RWPE2 (cell line): ENCODE results near the gene CCSER1.

Experiments used
- ATAC-seq: fragments of 200-7000 bp; cut with Tn5 transposase; 3 replicates; pipeline ENCODE4 v1.9.1; 2021; ENCODE audit warnings: low read depth
- DNase-seq: peaks from one replicate; pipeline ENCODE4 v3.0.0-alpha.2; 2020; ENCODE audit warnings: low spot score
- H3K27ac ChIP-seq: fragments of 450-650 bp; 2 replicates; pipeline ENCODE4 v1.5.1; 2017; ENCODE audit warnings: mild to moderate bottlenecking; ENCODE audit not compliant: poor library complexity, severe bottlenecking
- H3K27me3 ChIP-seq: fragments of 250-450 bp; sonication (Bioruptor Pico); 2 replicates; pipeline ENCODE4 v1.5.1; 2021; ENCODE audit warnings: mild to moderate bottlenecking, moderate library complexity; ENCODE audit not compliant: insufficient read depth, poor library complexity, severe bottlenecking
- H3K36me3 ChIP-seq: fragments of 250-450 bp; sonication (Bioruptor Pico); 2 replicates; pipeline ENCODE4 v1.5.1; 2020; ENCODE audit warnings: low read depth, mild to moderate bottlenecking, moderate library complexity
- H3K4me1 ChIP-seq: fragments of 250-450 bp; sonication (Bioruptor Pico); 2 replicates; pipeline ENCODE4 v1.5.1; 2021; ENCODE audit warnings: mild to moderate bottlenecking, moderate library complexity; ENCODE audit not compliant: insufficient read depth, poor library complexity, severe bottlenecking
- H3K4me3 ChIP-seq: fragments of 250-450 bp; sonication (Bioruptor Pico); 2 replicates; pipeline ENCODE4 v1.5.1; 2021; ENCODE audit warnings: mild to moderate bottlenecking, moderate library complexity; ENCODE audit not compliant: severe bottlenecking
- H3K9me3 ChIP-seq: fragments of 250-450 bp; sonication (Bioruptor Pico); 2 replicates; pipeline ENCODE4 v1.5.1; 2021; ENCODE audit warnings: mild to moderate bottlenecking, moderate library complexity; ENCODE audit not compliant: severe bottlenecking
- CTCF ChIP-seq: fragments of 450-650 bp; IDR thresholded peaks from one replicate; pipeline ENCODE4 v1.5.1; 2017; ENCODE audit warnings: mild to moderate bottlenecking, moderate library complexity; ENCODE audit not compliant: poor library complexity, severe bottlenecking

The CCSER1 gene

GRCh38 chr4:91116861-91117260 lies 989.7 kb downstream of the CCSER1 start:
- H3K4me3 ChIP-seq = no peak overlapping the region
- ATAC-seq = 0 out of 3 replicates have a peak, but pooled peaks have one; percentile 46
- TF ChIP-seq CTCF = peak; percentile 70
- H3K36me3 ChIP-seq = no peaks in the 10 kb centered on the region
- no peak for DNase-seq
- H3K27me3 ChIP-seq = no peaks in the 10 kb centered on the region
- H3K9me3 ChIP-seq = no peaks in the 10 kb centered on the region
- no peaks in the 10 kb centered on the region for H3K4me1 ChIP-seq
- no peak overlapping the region for H3K27ac ChIP-seq

GRCh38 chr4:91118597-91118996 lies 991.4 kb downstream of the CCSER1 start:
- Histone ChIP-seq H3K27ac (no peak overlapping the region), H3K4me1 (no peaks in the 10 kb centered on the region), H3K36me3 (no peaks in the 10 kb centered on the region), H3K27me3 (no peaks in the 10 kb centered on the region), H3K9me3 (no peaks in the 10 kb centered on the region), H3K4me3 (no peak overlapping the region)
- no peak for TF ChIP-seq CTCF
- ATAC-seq (no peak), DNase-seq (no peak)

GRCh38 chr4:91123742-91124141 lies 996.5 kb downstream of the CCSER1 start:
- H3K4me1 ChIP-seq = no peaks in the 10 kb centered on the region
- H3K27ac ChIP-seq = no peak overlapping the region
- H3K27me3 ChIP-seq = no peaks in the 10 kb centered on the region
- no peak for DNase-seq
- H3K4me3 ChIP-seq = no peak overlapping the region
- ATAC-seq = no peak
- no peaks in the 10 kb centered on the region for H3K9me3 ChIP-seq
- no peaks in the 10 kb centered on the region for H3K36me3 ChIP-seq
- no peak for TF ChIP-seq CTCF

- no peak overlapping the region for H3K27ac ChIP-seq
- H3K36me3 ChIP-seq = no peaks in the 10 kb centered on the region
- ATAC-seq (no peak), DNase-seq (no peak)
- TF ChIP-seq CTCF = no peak
- no peaks in the 10 kb centered on the region for H3K4me1 ChIP-seq
- no peak overlapping the region for H3K4me3 ChIP-seq
- no peaks in the 10 kb centered on the region for H3K9me3 ChIP-seq
- no peaks in the 10 kb centered on the region for H3K27me3 ChIP-seq
Measured at GRCh38 chr4:91127192-91127591, 1000.0 kb downstream of the CCSER1 start.

DNA sequence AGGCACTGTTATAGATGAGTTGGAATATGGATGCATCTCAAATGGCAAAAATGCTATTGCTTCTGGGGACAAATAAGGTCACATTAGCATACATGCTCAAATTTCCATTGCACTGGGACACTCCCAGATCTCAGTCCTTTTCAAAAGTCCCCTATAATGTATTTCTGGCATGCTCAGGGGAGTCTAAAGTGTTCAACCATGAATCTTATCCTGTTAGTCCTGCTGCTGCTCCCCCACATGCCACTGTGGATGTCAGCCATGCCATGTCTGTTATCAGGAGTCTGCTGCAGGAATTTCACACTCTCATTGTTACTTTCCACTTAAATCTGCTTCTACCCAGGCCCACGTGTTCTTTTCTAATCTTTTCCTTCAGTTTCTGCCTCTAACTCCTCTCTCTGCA lies 1000.6 kb downstream of the CCSER1 start:
- Histone ChIP-seq H3K4me3 (no peak overlapping the region), H3K27me3 (no peaks in the 10 kb centered on the region), H3K4me1 (no peaks in the 10 kb centered on the region), H3K27ac (no peak overlapping the region), H3K36me3 (no peaks in the 10 kb centered on the region), H3K9me3 (no peaks in the 10 kb centered on the region)
- no peak for DNase-seq
- no peak for ATAC-seq
- no peak for TF ChIP-seq CTCF
